GM18526 (cell line): ENCODE data around the gene POLG2.

Source experiments
- POLR2A ChIP-seq: IDR thresholded peaks from 3 replicates; pipeline ENCODE4 v1.6.1; 2011; ENCODE audit not compliant: insufficient read length; ENCODE audit errors: extremely low read depth

Gene POLG2

GRCh38 chr17:64496786-64497564 lies at the start of gene POLG2:
Gene POLG2, minus strand, starts transcription at chr17:64497054. Its CDS starts 86 bp downstream, at chr17:64496968.
- peak; percentile 91 for TF ChIP-seq POLR2A

GRCh38 chr17:64544742-64545141 lies 47.9 kb upstream of the POLG2 start:
- no peak for TF ChIP-seq POLR2A

- TF ChIP-seq POLR2A, result no peak
Observed at GRCh38 chr17:64540118-64540776, 43.4 kb upstream of the POLG2 start.

- TF ChIP-seq POLR2A, result no peak
Observed at GRCh38 chr17:64538508-64539130, 41.8 kb upstream of the POLG2 start.

GRCh38 chr17:64537488-64537887 lies 40.6 kb upstream of the POLG2 start:
- TF ChIP-seq POLR2A, result no peak

- TF ChIP-seq POLR2A, result no peak
Observed at GRCh38 chr17:64536913-64537312, 40.1 kb upstream of the POLG2 start.

- TF ChIP-seq POLR2A, result no peak
Observed at GRCh38 chr17:64535357-64535756, 38.5 kb upstream of the POLG2 start.

GRCh38 chr17:64534187-64534586 lies 37.3 kb upstream of the POLG2 start:
- no peak for TF ChIP-seq POLR2A

- TF ChIP-seq POLR2A, result no peak
Observed at GRCh38 chr17:64533784-64534183, 36.9 kb upstream of the POLG2 start.

- TF ChIP-seq POLR2A, result no peak
Observed at GRCh38 chr17:64532409-64532808, 35.6 kb upstream of the POLG2 start.

- no peak for TF ChIP-seq POLR2A
Observed at GRCh38 chr17:64531955-64532371, 35.1 kb upstream of the POLG2 start.

- no peak for TF ChIP-seq POLR2A
Observed at GRCh38 chr17:64529221-64529620, 32.4 kb upstream of the POLG2 start.

- TF ChIP-seq POLR2A, result no peak
Observed at GRCh38 chr17:64527914-64528313, 31.1 kb upstream of the POLG2 start.

- TF ChIP-seq POLR2A, result no peak
Observed at GRCh38 chr17:64520359-64520758, 23.5 kb upstream of the POLG2 start.

DNA sequence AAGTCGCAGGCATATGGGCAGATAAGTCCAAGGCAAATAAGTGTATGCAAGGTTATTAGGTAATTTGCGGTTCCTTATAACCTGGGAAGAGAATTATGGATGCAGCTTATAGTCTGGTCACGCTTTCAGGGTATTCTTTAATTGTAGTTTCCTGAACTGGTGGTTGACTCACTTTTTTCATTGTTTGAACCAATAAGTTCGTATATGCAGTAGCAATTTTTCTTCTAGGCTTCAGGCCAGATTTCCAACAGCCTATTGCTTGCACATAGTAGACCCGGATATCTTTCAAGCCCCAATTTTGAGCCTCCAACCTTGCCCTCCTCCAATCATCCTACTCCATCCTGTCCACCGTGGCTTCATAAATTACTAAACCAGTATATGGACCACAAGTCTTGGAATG lies 22.7 kb upstream of the POLG2 start:
- TF ChIP-seq POLR2A, result no peak

DNA sequence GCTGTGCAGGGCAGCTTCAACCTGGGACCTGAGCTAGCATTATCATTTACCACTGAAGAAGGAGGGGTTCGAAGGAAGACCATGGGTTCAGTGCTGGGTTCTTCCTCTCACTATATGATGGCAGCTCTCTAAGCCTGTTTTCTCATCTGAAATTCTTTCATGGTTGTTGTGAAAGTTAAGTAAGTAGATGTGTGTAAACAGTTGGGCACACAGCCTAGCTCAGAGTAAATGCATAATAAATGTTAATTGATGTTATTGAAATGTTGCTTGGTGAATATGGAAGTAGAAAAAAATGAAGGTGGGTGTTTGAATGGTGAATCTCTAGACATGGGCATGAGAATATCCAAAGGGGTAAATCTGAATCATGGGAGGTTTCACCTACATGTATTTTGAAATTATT lies 19.0 kb upstream of the POLG2 start:
- no peak for TF ChIP-seq POLR2A
